HCT116 (cell line): ENCODE data around the gene ICOSLG. TPM values are rescaled to one million over a fixed set of nuclear protein-coding genes. Genes with fewer than 3 reads are reported as not detected.
"Not testable (repeated sequence)": the region's sequence is repeated elsewhere in the genome, so short reads cannot be mapped to it uniquely, and the experiment has no call there.

Experiments used
- ATAC-seq: fragments of 200-7000 bp; cut with Tn5 transposase; 2 replicates; pipeline ENCODE4 v1.9.1; 2020; ENCODE audit warnings: mild to moderate bottlenecking, moderate library complexity
- BruUV-seq: library from RNA; stranded (reverse); fragments of 400-500 nt; replicated peaks from 2 replicates; lab custom pipeline; 2021; lab: Mats Ljungman, UMichigan
- CTCF ChIA-PET: fragments of 300-600 bp; sonication (Branson Sonifier 250); formaldehyde crosslinking; loops from one replicate; lab custom pipeline; 2021; ENCODE audit warnings: antibody characterized with exemption; lab: Charles Lee
- POLR2A ChIA-PET: fragments of 300-600, 350-600 bp; sonication (Branson Sonifier 250); formaldehyde crosslinking; loops from one replicate; lab custom pipeline; 2021; ENCODE audit warnings: antibody characterized with exemption; lab: Charles Lee
- RAD21 ChIA-PET, 2 experiments: fragments of 300-600 bp; sonication (Branson Sonifier 250); formaldehyde crosslinking; loops; one replicate each; lab custom pipeline; 2023; ENCODE audit warnings: low total read pairs in 2 of 2; ENCODE audit not compliant: uncharacterized antibody in 2 of 2, unreplicated experiment in 2 of 2, low non-redundant PET in 1 of 2; lab: Charles Lee
- DNase-seq: peaks from one replicate; pipeline ENCODE4 v3.0.0-alpha.2; 2010; ENCODE audit warnings: low read depth, low spot score
- H2AFZ ChIP-seq: fragments of 200-600 bp; shearing (Covaris generic), sonication (generic); 2 replicates; pipeline ENCODE4 v1.6.1; 2017; ENCODE audit warnings: low read depth, mixed run types, mixed read lengths, antibody characterized with exemption, low read length; ENCODE audit not compliant: poor library complexity, severe bottlenecking
- H3K27ac ChIP-seq: 2 replicates; pipeline ENCODE4 v1.5.1; 2012; ENCODE audit warnings: low read depth, low read length
- H3K27me3 ChIP-seq: fragments of 200-600 bp; sonication (generic); 2 replicates; pipeline ENCODE4 v1.6.1; 2016; ENCODE audit warnings: mixed run types, low read length, mixed read lengths; ENCODE audit not compliant: insufficient read depth
- H3K36me3 ChIP-seq, 2 experiments: fragments of 200-500 bp in 1 of 2; fragments of 200-600 bp in 1 of 2; sonication (Bioruptor generic) in 1 of 2; sonication (generic) in 1 of 2; 2 replicates each; pipeline versions ENCODE4 v1.5.1 to v1.6.1; 2014 to 2016; ENCODE audit warnings: low read length in 2 of 2, inconsistent platforms in 1 of 2, mixed read lengths in 1 of 2, mixed run types in 1 of 2; ENCODE audit not compliant: insufficient read depth in 2 of 2, control insufficient read depth in 1 of 2
- H3K4me1 ChIP-seq, 2 experiments: fragments of 200-600 bp in 1 of 2; sonication (generic) in 1 of 2; 2 replicates each; pipeline versions ENCODE4 v1.5.1 to v1.6.1; 2012 to 2017; ENCODE audit warnings: low read length in 2 of 2, inconsistent platforms in 1 of 2, mild to moderate bottlenecking in 1 of 2, mixed read lengths in 1 of 2, mixed run types in 1 of 2, moderate library complexity in 1 of 2; ENCODE audit not compliant: insufficient read depth in 2 of 2, control insufficient read depth in 1 of 2
- H3K4me2 ChIP-seq: fragments of 200-600 bp; sonication (generic); 2 replicates; pipeline ENCODE4 v1.6.1; 2017; ENCODE audit warnings: mixed run types, low read length, mixed read lengths
- H3K4me3 ChIP-seq, 2 experiments: fragments of 200-600 bp in 1 of 2; sonication (generic) in 1 of 2; replicated peaks in 1 of 2; 2 replicates each; pipeline ENCODE4 v1.5.1; 2011 to 2016; ENCODE audit warnings: low read length in 2 of 2, control low read depth in 1 of 2, low read depth in 1 of 2, mild to moderate bottlenecking in 1 of 2, mixed read lengths in 1 of 2, mixed run types in 1 of 2
- H3K79me2 ChIP-seq: fragments of 200-600 bp; sonication (generic); 2 replicates; pipeline ENCODE4 v1.6.1; 2017; ENCODE audit warnings: mild to moderate bottlenecking, mixed run types, low read length, moderate library complexity, mixed read lengths; ENCODE audit not compliant: insufficient read depth
- H3K9ac ChIP-seq: fragments of 200-600 bp; sonication (generic); 2 replicates; pipeline ENCODE4 v1.6.1; 2016; ENCODE audit warnings: low read length, mixed read lengths
- H3K9me2 ChIP-seq: fragments of 200-600 bp; sonication (generic), shearing (Covaris generic); 2 replicates; pipeline ENCODE4 v1.6.1; 2017; ENCODE audit warnings: mixed run types, mild to moderate bottlenecking, moderate library complexity; ENCODE audit not compliant: insufficient read depth
- H3K9me3 ChIP-seq, 2 experiments: fragments of 200-500 bp in 1 of 2; fragments of 200-600 bp in 1 of 2; sonication (Bioruptor generic) in 1 of 2; sonication (generic) in 1 of 2; 2 replicates each; pipeline ENCODE4 v1.6.1; 2014 to 2017; ENCODE audit warnings: low read length in 2 of 2, mixed read lengths in 2 of 2, inconsistent platforms in 1 of 2, low read depth in 1 of 2, mild to moderate bottlenecking in 1 of 2, mixed run types in 1 of 2, moderate library complexity in 1 of 2; ENCODE audit not compliant: control insufficient read depth in 1 of 2, insufficient read depth in 1 of 2
- H4K20me1 ChIP-seq: fragments of 200-600 bp; sonication (generic), shearing (Covaris generic); 2 replicates; pipeline ENCODE4 v1.6.1; 2017; ENCODE audit warnings: mixed run types, mild to moderate bottlenecking, moderate library complexity; ENCODE audit not compliant: insufficient read depth
- intact Hi-C: fragments of 100-400 bp; cut with micrococcal nuclease; formaldehyde crosslinking; loops from 2 replicates; pipeline ENCODE4 v1.10.0; 2022
- total RNA-seq: library from RNA; stranded (reverse); gene quantifications from one replicate; pipeline ENCODE4 v1.2.1, GENCODE V29; 2021; ENCODE audit not compliant: unreplicated experiment

ICOSLG gene
- total RNA-seq, 1 experiment from 2014 or later, result 4.7 TPM

GRCh38 chr21:44182202-44182601 is 58.5 kb downstream of the ICOSLG start:
- H3K4me2 ChIP-seq, DNase-seq, H2AFZ ChIP-seq, H3K27ac ChIP-seq, H3K9me3 ChIP-seq, CTCF ChIA-PET, BruUV-seq, H3K36me3 ChIP-seq, H3K9me2 ChIP-seq, ATAC-seq, H3K4me1 ChIP-seq, H3K27me3 ChIP-seq, H3K79me2 ChIP-seq, H3K4me3 ChIP-seq, H4K20me1 ChIP-seq, H3K9ac ChIP-seq, intact Hi-C loops, POLR2A ChIA-PET, RAD21 ChIA-PET: not testable (repeated sequence)

- DNase-seq, H3K4me2 ChIP-seq, H3K9me2 ChIP-seq, H2AFZ ChIP-seq, H4K20me1 ChIP-seq, H3K79me2 ChIP-seq, H3K9ac ChIP-seq, BruUV-seq, ATAC-seq, H3K27me3 ChIP-seq, H3K36me3 ChIP-seq, intact Hi-C loops, H3K9me3 ChIP-seq, POLR2A ChIA-PET, RAD21 ChIA-PET, H3K4me1 ChIP-seq, H3K4me3 ChIP-seq, H3K27ac ChIP-seq, CTCF ChIA-PET: not testable (repeated sequence)
Measured at GRCh38 chr21:44181506-44181905, 59.2 kb downstream of the ICOSLG start.

GRCh38 chr21:44176127-44176526 is 64.6 kb downstream of the ICOSLG start:
- DNase-seq, H3K36me3 ChIP-seq, H3K27ac ChIP-seq, H3K9me2 ChIP-seq, H3K9ac ChIP-seq, H2AFZ ChIP-seq, RAD21 ChIA-PET, H4K20me1 ChIP-seq, H3K4me2 ChIP-seq, BruUV-seq, H3K4me1 ChIP-seq, H3K4me3 ChIP-seq, intact Hi-C loops, CTCF ChIA-PET, ATAC-seq, H3K79me2 ChIP-seq, H3K9me3 ChIP-seq, H3K27me3 ChIP-seq, POLR2A ChIA-PET: not testable (repeated sequence)

- ATAC-seq, H3K9me2 ChIP-seq, H3K4me2 ChIP-seq, H4K20me1 ChIP-seq, H3K27ac ChIP-seq, DNase-seq, intact Hi-C loops, H3K27me3 ChIP-seq, H3K79me2 ChIP-seq, RAD21 ChIA-PET, H3K36me3 ChIP-seq, CTCF ChIA-PET, BruUV-seq, H3K4me1 ChIP-seq, H3K9me3 ChIP-seq, H3K9ac ChIP-seq, H3K4me3 ChIP-seq, POLR2A ChIA-PET, H2AFZ ChIP-seq: not testable (repeated sequence)
Measured at GRCh38 chr21:44175189-44175588, 65.6 kb downstream of the ICOSLG start.
